ENCODE data around the gene PRDM4. TPM values are rescaled to one million over a fixed set of nuclear protein-coding genes. Genes with fewer than 3 reads are reported as not detected.

The PRDM4 gene
- total and polyA plus RNA-seq, 2 donors (not counting 3 experiments of a cell fraction or from before 2014, with no cell fraction given) = 25.6 to 36.8 TPM

DNA sequence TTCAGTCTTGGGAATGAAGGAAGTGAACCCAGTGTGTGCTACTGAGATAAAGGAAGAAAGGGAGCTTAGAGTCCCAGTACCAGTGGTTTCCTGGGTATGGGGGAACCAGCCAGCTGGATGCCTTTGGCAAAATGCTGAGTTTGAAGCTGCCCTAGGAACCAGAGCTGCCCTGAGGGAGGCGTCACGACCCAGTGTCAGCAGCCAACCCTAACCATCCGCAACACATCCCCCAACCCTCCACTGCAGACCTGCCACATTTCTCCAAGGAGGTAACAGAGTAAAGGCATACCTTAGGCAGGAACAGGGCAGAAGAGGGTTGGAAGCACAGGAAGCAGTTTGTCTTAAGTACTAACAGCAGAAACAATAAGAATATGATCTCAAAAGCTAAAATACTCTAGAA lies 28.6 kb downstream of the PRDM4 start:
- ChIA-PET POLR2A (no interaction called here), CTCF (interaction anchor here (1.0 kb wide), 1 partner anchor 11 kb away, joined by 3 read pairs; no protein-coding TSS in a partner anchor)
- dilution Hi-C loops (cut with MboI; ENCODE audit: extremely low pct_ligation_motif_present, low sequenced_read_pairs) = no loop called here
- Histone ChIP-seq H2AFZ (ENCODE audit: low read depth, low read length) (no peak overlapping the region), H3K27ac (ENCODE audit: insufficient read depth, low read depth, low read length) (no peak overlapping the region), H3K4me2 (ENCODE audit: insufficient read depth, low read length) (no peak overlapping the region), H4K20me1 (replicated peaks; ENCODE audit: control insufficient read depth, extremely low read depth, insufficient read depth, low read length) (no peaks in the 10 kb centered on the region), H3K4me1 (ENCODE audit: control insufficient read depth, extremely low read depth, insufficient read depth, low read length) (peaks cover 9% of the 10 kb centered on the region), H3K36me3 (ENCODE audit: control insufficient read depth in 2 of 2, extremely low read depth in 1 of 2, insufficient read depth in 2 of 2, low read length in 2 of 2) (peaks cover 14 to 18% of the 10 kb centered on the region in 2 experiments), H3K4me3 (replicated peaks in 1 of 3; ENCODE audit: insufficient read depth in 1 of 3, low read depth in 1 of 3, low read length in 3 of 3) (no peak overlapping the region), H3K9me1 (replicated peaks; ENCODE audit: control insufficient read depth, extremely low read depth, insufficient read depth, low read length) (no peaks in the 10 kb centered on the region), H3K9me3 (replicated peaks; ENCODE audit: control insufficient read depth, insufficient read depth, low read length) (no peaks in the 10 kb centered on the region), H3K79me2 (ENCODE audit: control insufficient read depth, insufficient read depth, low read length) (no peaks in the 10 kb centered on the region), H3K27me3 (ENCODE audit: control insufficient read depth in 2 of 2, insufficient read depth in 2 of 2, low read length in 2 of 2) (no peaks in the 10 kb centered on the region), H3K9ac (replicated peaks; ENCODE audit: extremely low read depth, insufficient read depth, low read length) (no peak overlapping the region)
- intact Hi-C loops (cut with micrococcal nuclease) = no loop called here
- FAIRE-seq = no peak
- DNase-seq (ENCODE audit: low read depth, low spot score) = peak; percentile 7
- TF ChIP-seq, protein P1, sequence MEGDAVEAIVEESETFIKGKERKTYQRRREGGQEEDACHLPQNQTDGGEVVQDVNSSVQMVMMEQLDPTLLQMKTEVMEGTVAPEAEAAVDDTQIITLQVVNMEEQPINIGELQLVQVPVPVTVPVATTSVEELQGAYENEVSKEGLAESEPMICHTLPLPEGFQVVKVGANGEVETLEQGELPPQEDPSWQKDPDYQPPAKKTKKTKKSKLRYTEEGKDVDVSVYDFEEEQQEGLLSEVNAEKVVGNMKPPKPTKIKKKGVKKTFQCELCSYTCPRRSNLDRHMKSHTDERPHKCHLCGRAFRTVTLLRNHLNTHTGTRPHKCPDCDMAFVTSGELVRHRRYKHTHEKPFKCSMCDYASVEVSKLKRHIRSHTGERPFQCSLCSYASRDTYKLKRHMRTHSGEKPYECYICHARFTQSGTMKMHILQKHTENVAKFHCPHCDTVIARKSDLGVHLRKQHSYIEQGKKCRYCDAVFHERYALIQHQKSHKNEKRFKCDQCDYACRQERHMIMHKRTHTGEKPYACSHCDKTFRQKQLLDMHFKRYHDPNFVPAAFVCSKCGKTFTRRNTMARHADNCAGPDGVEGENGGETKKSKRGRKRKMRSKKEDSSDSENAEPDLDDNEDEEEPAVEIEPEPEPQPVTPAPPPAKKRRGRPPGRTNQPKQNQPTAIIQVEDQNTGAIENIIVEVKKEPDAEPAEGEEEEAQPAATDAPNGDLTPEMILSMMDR (IDR thresholded peaks at IDR 0.05; ENCODE audit: extremely low read depth in 1 of 2, insufficient read depth in 1 of 2, low read depth in 1 of 2, low read length in 2 of 2) = no peak
- no peak for TF ChIP-seq EZH2 (IDR thresholded peaks at IDR 0.05; ENCODE audit: borderline replicate concordance, low read depth, low read length, severe bottlenecking)
- TF ChIP-seq POLR2A (IDR thresholded peaks at IDR 0.05; ENCODE audit: low read depth, low read length) = no peak
- TF ChIP-seq MYC (IDR thresholded peaks at IDR 0.05; ENCODE audit: low read depth, low read length) = no peak
- no peak for TF ChIP-seq GATA2 (IDR thresholded peaks at IDR 0.05; ENCODE audit: insufficient read depth, insufficient read length, low read depth, low read length)
- TF ChIP-seq, protein P2, sequence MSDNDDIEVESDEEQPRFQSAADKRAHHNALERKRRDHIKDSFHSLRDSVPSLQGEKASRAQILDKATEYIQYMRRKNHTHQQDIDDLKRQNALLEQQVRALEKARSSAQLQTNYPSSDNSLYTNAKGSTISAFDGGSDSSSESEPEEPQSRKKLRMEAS (IDR thresholded peaks at IDR 0.05; ENCODE audit: insufficient read depth, insufficient read length) = no peak
- BruUV-seq (replicated peaks) = no TSS peak

DNA sequence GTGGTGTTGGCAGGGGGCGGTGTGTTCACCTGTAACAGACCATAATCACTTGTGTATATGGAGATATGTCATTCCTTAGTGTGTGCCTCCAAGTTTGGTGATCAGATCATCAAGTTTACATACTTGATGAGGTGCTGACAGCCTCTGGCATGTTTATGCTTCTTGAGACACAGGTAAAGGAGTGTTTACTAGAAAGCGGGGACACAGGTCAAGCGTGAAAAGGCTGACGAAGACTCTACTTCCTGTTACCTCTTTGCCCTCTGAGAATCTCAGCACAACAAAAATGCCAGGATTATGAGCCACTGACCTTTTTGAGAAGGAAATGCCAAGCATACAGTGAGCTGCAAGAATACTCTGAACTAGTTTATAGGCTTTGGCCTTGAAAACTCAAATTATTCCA lies 29.6 kb downstream of the PRDM4 start:
- dilution Hi-C loops (cut with MboI; ENCODE audit: extremely low pct_ligation_motif_present, low sequenced_read_pairs) = no loop called here
- CTCF ChIA-PET = no interaction called here

More for the DNA sequence above, 29.6 kb downstream of the PRDM4 start:
- H3K4me3 ChIP-seq (replicated peaks in 1 of 3; ENCODE audit: insufficient read depth in 1 of 3, low read depth in 1 of 3, low read length in 3 of 3) = no peak overlapping the region
- no TSS peak for BruUV-seq (replicated peaks)
- DNase-seq (ENCODE audit: low read depth, low spot score) (peak; percentile 18), FAIRE-seq (no peak)
- no peak overlapping the region for H3K4me2 ChIP-seq (ENCODE audit: insufficient read depth, low read length)
- no peak overlapping the region for H3K27ac ChIP-seq (ENCODE audit: insufficient read depth, low read depth, low read length)
- no peaks in the 10 kb centered on the region for H3K27me3 ChIP-seq (ENCODE audit: control insufficient read depth in 2 of 2, insufficient read depth in 2 of 2, low read length in 2 of 2)
- H3K9ac ChIP-seq (replicated peaks; ENCODE audit: extremely low read depth, insufficient read depth, low read length) = no peak overlapping the region
- H3K9me3 ChIP-seq (replicated peaks; ENCODE audit: control insufficient read depth, insufficient read depth, low read length) = no peaks in the 10 kb centered on the region
- no peak for TF ChIP-seq EZH2 (IDR thresholded peaks at IDR 0.05; ENCODE audit: borderline replicate concordance, low read depth, low read length, severe bottlenecking)
- TF ChIP-seq POLR2AphosphoS5 (IDR thresholded peaks at IDR 0.05; ENCODE audit: insufficient read depth, low read depth, low read length) = peak; percentile 26
- TF ChIP-seq, protein P1 (IDR thresholded peaks at IDR 0.05; ENCODE audit: extremely low read depth in 1 of 2, insufficient read depth in 1 of 2, low read depth in 1 of 2, low read length in 2 of 2) = no peak
- TF ChIP-seq JUN (IDR thresholded peaks at IDR 0.05; ENCODE audit: borderline replicate concordance, insufficient read depth, insufficient read length, low read depth) = no peak
- no peaks in the 10 kb centered on the region for H4K20me1 ChIP-seq (replicated peaks; ENCODE audit: control insufficient read depth, extremely low read depth, insufficient read depth, low read length)
- no peaks in the 10 kb centered on the region for H3K9me1 ChIP-seq (replicated peaks; ENCODE audit: control insufficient read depth, extremely low read depth, insufficient read depth, low read length)
- intact Hi-C loops (cut with micrococcal nuclease) = no loop called here
- no peak overlapping the region for H2AFZ ChIP-seq (ENCODE audit: low read depth, low read length)
- H3K4me1 ChIP-seq (ENCODE audit: control insufficient read depth, extremely low read depth, insufficient read depth, low read length) = peaks cover 9% of the 10 kb centered on the region
- POLR2A ChIA-PET = no interaction called here
- H3K79me2 ChIP-seq (ENCODE audit: control insufficient read depth, insufficient read depth, low read length) = no peaks in the 10 kb centered on the region
- H3K36me3 ChIP-seq (ENCODE audit: control insufficient read depth in 2 of 2, extremely low read depth in 1 of 2, insufficient read depth in 2 of 2, low read length in 2 of 2) = peaks cover 10 to 11% of the 10 kb centered on the region in 2 experiments
